ENCODE results near the gene GTF2A1L. TPM values are rescaled to one million over a fixed set of nuclear protein-coding genes. Genes with fewer than 3 reads are reported as not detected.

Gene GTF2A1L
- total RNA-seq, 1 donor from 2014 or later: not detected

DNA sequence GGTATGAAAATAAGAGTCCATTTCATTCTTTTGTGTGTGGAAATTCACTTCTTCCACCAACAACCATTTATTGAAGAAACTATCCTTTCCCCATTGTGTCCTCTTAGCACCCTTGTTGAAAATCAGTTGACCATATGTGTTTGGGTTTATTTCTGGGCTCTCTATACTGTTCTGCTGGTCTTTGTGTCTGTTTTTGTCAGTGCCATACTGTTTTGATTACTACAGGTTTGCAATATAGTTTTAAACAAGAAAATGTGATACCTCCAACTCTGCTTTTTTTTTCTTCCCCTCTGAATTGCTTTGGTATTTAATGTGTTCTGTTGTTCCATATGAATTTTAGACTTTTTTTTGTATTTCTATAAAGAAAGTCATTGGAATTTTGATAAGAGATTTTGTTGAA is 8.4 kb downstream of the GTF2A1L start:
- H3K9me3 Mint-ChIP-seq: no peaks in the 10 kb centered on the region
- H3K27me3 Mint-ChIP-seq: peaks cover 2% of the 10 kb centered on the region
- no peak overlapping the region for H3K4me3 Mint-ChIP-seq
- no peaks in the 10 kb centered on the region for H3K4me1 Mint-ChIP-seq
- intact Hi-C loops (cut with micrococcal nuclease): no loop called here
- no peaks in the 10 kb centered on the region for H3K36me3 Mint-ChIP-seq (ENCODE audit: low read depth)
- DNase-seq: no peak
- H3K27ac Mint-ChIP-seq: no peak overlapping the region

DNA sequence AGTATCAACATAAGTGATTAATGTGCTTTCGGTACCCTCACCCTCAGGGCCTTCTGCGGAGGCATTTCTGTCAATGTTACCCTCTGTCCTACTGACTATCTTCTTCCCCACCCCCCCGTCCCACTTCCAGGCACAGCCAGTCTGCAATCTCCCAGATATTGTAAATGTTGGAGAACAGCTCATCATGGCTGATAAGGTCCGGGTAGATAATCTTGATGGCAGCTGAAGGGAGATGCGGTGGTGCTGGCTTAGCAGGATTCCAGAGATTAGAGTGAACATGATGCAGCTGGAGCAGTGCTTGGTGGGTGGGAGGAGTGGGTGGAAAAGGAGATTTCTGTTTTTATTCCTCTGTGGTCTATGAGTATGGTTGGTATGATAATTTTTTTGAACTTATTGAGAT is 15.5 kb downstream of the GTF2A1L start:
- Mint-ChIP-seq H3K27ac (no peak overlapping the region), H3K4me3 (no peak overlapping the region), H3K36me3 (ENCODE audit: low read depth) (no peaks in the 10 kb centered on the region), H3K4me1 (no peaks in the 10 kb centered on the region), H3K9me3 (peaks cover 8% of the 10 kb centered on the region), H3K27me3 (peaks cover 2% of the 10 kb centered on the region)
- intact Hi-C loops (cut with micrococcal nuclease): no loop called here
- DNase-seq: no peak

DNA sequence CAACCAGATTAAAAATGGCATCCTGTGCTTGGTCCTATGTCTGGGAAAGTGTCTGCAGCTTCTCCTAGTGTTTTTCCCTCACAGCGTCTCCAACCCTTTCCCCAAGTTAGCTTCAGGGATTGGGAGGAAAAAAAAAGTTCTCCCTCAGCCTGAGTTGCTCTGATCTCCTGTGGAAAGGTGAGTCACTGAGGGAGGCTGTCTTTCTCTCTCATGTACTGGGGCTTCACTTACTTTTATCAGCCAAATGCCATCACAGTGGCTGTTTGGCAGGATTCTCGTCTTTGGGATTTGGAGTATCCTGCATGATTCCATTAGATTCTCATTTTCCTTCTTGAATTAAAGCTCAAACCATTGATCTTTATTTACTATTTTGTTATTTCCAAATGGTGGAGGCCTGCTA is 18.1 kb downstream of the GTF2A1L start:
- Mint-ChIP-seq H3K4me3 (no peak overlapping the region), H3K27me3 (peaks cover 7% of the 10 kb centered on the region), H3K27ac (no peak overlapping the region), H3K4me1 (no peaks in the 10 kb centered on the region), H3K36me3 (ENCODE audit: low read depth) (no peaks in the 10 kb centered on the region), H3K9me3 (peaks cover 8% of the 10 kb centered on the region)
- intact Hi-C loops (cut with micrococcal nuclease): no loop called here
- no peak for DNase-seq

DNA sequence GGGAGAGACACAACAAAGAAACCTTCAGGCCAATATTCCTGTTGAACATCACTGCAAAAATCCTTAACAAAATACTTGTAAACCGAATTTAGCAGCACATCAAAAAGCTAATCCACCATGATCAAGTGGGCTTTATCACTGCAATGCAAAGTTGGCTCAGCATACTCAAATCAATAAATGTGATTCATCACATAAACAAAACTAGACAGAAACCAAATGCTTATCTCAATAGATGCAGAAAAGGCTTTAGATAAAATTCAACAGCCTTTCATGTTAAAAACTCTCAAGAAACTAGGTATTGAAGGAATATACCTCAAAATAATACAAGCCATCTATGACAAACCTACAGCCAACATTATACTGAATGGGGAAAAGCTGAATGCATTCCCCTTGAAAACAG is 20.6 kb downstream of the GTF2A1L start:
- intact Hi-C loops (cut with micrococcal nuclease): no loop called here
- DNase-seq: no peak
- H3K4me3 Mint-ChIP-seq: no peak overlapping the region
- no peak overlapping the region for H3K27ac Mint-ChIP-seq
- peaks cover 5% of the 10 kb centered on the region for H3K27me3 Mint-ChIP-seq
- H3K36me3 Mint-ChIP-seq (ENCODE audit: low read depth): no peaks in the 10 kb centered on the region
- peaks cover 8% of the 10 kb centered on the region for H3K9me3 Mint-ChIP-seq
- no peaks in the 10 kb centered on the region for H3K4me1 Mint-ChIP-seq

DNA sequence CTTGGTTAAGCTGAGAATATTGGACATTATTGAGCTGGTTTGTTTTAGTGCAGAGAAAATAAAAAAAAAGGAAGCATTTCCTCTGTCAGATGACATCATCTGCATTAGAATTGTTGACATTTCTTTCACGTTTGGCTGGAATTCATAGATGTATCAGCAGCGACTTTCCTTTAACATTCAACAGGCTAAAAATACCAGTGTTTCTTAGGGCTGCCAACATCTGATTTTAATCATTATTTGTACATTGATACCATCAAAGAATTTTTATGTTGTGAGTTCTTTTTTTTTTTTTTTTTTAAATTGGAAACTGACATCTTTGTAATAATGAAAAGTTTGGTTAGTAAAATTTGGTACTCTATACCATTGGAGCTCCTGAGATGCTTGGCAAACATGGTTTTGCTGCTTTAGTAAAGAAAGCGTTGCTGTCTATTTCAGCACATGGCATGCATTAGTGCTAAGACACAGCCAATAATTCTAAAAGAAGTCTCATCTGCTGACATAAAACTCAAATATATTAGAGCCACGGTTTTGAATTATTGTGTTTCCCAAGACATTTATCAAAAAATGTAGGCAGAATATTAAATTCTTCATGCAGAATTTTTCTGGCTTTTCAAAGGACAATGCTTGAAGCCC is 33.6 kb downstream of the GTF2A1L start:
- Mint-ChIP-seq H3K36me3 (ENCODE audit: low read depth) (no peaks in the 10 kb centered on the region), H3K9me3 (no peaks in the 10 kb centered on the region), H3K4me1 (no peaks in the 10 kb centered on the region), H3K27me3 (peaks cover 8% of the 10 kb centered on the region), H3K4me3 (no peak overlapping the region), H3K27ac (no peak overlapping the region)
- no peak for DNase-seq
- intact Hi-C loops (cut with micrococcal nuclease): no loop called here

DNA sequence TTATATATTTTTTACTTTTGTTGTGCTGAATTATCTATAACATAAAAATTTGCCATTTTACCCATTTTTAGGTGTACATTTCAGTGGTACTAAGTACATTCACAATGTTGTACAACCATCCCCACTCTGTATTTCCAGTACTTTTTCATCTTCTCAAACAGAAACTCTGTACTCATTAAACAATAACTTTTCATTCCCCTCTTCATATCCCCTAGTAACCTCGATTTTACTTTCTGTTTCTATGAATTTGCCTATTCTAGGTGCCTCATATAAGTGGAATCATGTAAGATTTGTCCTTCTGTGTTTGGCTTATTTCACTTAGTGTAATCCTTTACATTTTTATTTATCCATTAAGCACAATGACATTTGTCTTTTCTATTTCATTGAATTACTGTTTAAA is 51.3 kb downstream of the GTF2A1L start:
- no peak for DNase-seq
- H3K27me3 Mint-ChIP-seq: no peaks in the 10 kb centered on the region
- H3K36me3 Mint-ChIP-seq (ENCODE audit: low read depth): no peaks in the 10 kb centered on the region
- H3K9me3 Mint-ChIP-seq: no peaks in the 10 kb centered on the region
- no peak overlapping the region for H3K27ac Mint-ChIP-seq
- no peak overlapping the region for H3K4me3 Mint-ChIP-seq
- intact Hi-C loops (cut with micrococcal nuclease): no loop called here
- no peaks in the 10 kb centered on the region for H3K4me1 Mint-ChIP-seq

DNA sequence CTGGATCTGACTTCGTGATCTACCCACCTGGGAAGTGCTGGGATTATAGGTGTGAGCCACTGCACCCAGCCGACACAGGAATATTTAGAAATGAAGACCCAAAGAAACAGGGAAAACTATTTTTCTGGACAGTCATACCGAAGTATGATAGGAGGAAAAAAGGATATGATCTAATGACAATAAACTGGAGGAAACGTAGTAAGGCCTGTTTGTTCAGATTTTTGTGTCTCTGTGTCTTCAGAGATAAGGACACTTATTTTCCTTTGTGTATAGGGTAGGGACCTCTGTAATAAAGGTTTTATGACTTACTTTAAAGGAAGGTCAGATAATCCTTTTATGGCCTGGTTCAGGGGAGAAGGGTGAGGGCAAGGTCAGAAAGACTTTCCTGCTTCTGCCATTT is 55.9 kb downstream of the GTF2A1L start:
- no peak for DNase-seq
- Mint-ChIP-seq H3K4me1 (no peaks in the 10 kb centered on the region), H3K36me3 (ENCODE audit: low read depth) (no peaks in the 10 kb centered on the region), H3K4me3 (no peak overlapping the region), H3K27me3 (peaks cover 6% of the 10 kb centered on the region), H3K9me3 (no peaks in the 10 kb centered on the region), H3K27ac (no peak overlapping the region)
- intact Hi-C loops (cut with micrococcal nuclease): no loop called here

DNA sequence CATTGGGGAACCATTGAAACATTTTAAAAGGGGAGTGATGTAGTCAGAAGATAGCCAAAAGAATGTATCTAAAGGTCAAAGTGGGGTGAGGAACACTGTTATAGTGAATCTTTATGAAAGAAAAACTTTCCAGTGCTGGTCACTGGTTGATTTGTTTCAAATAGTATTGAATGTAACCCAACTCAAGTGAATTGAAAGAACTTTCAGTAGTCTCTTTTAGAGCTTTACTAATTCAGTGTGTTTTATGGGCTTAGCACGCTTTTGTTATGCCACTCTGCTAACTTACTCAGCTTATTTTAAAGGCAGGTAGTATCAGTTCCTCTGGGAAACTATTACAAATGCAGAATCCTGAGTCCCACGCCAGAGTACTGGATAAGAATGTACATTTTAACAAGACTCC is 57.3 kb downstream of the GTF2A1L start:
- H3K36me3 Mint-ChIP-seq (ENCODE audit: low read depth): no peaks in the 10 kb centered on the region
- H3K4me1 Mint-ChIP-seq: no peaks in the 10 kb centered on the region
- no peak for DNase-seq
- peaks cover 7% of the 10 kb centered on the region for H3K27me3 Mint-ChIP-seq
- no peak overlapping the region for H3K27ac Mint-ChIP-seq
- intact Hi-C loops (cut with micrococcal nuclease): no loop called here
- no peak overlapping the region for H3K4me3 Mint-ChIP-seq
- no peaks in the 10 kb centered on the region for H3K9me3 Mint-ChIP-seq

DNA sequence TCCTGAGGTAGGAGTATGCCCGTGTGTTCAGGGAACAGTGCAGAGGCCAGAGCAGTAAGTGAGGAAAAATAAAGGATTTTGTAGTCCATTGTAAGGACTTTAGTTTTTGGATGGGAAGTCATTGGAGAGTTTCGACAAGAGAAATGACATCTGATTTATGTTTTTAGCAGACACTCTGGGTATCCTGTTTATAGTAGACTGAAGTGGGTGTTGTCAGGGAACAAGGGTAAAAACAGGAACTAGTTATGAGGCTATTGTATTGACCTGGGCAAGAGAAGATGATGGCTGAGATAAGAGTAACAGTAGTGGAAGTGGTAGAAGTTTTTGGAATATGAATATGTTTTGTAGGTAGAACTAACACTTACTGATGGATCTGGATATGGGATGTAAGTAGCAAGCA is 59.8 kb downstream of the GTF2A1L start:
- Mint-ChIP-seq H3K4me1 (no peaks in the 10 kb centered on the region), H3K27me3 (peaks cover 9% of the 10 kb centered on the region), H3K4me3 (no peak overlapping the region), H3K36me3 (ENCODE audit: low read depth) (no peaks in the 10 kb centered on the region), H3K9me3 (no peaks in the 10 kb centered on the region), H3K27ac (no peak overlapping the region)
- intact Hi-C loops (cut with micrococcal nuclease): no loop called here
- DNase-seq: no peak

DNA sequence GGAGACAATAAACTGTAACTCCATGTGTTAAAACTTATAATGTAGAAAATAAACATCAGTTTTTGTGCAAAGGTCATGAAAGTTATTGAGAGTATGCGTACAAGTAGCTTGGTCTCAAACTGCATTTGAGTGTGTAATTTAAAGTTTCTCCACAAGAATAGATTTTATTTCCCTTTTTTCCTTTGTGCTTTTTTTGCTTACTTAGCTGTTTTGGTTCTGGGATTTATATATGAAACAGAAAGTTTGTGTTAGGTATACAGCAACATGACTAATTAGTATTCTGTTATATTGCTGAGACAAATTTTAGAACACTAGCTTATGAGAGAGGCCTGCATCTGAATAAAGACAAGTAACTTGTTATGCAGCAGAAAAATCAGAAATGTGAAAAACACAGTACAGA is 67.5 kb downstream of the GTF2A1L start:
- H3K36me3 Mint-ChIP-seq (ENCODE audit: low read depth): no peaks in the 10 kb centered on the region
- DNase-seq: no peak
- H3K4me1 Mint-ChIP-seq: no peaks in the 10 kb centered on the region
- H3K27ac Mint-ChIP-seq: no peak overlapping the region
- no peaks in the 10 kb centered on the region for H3K9me3 Mint-ChIP-seq
- H3K4me3 Mint-ChIP-seq: no peak overlapping the region
- intact Hi-C loops (cut with micrococcal nuclease): no loop called here
- H3K27me3 Mint-ChIP-seq: peaks cover 9% of the 10 kb centered on the region

DNA sequence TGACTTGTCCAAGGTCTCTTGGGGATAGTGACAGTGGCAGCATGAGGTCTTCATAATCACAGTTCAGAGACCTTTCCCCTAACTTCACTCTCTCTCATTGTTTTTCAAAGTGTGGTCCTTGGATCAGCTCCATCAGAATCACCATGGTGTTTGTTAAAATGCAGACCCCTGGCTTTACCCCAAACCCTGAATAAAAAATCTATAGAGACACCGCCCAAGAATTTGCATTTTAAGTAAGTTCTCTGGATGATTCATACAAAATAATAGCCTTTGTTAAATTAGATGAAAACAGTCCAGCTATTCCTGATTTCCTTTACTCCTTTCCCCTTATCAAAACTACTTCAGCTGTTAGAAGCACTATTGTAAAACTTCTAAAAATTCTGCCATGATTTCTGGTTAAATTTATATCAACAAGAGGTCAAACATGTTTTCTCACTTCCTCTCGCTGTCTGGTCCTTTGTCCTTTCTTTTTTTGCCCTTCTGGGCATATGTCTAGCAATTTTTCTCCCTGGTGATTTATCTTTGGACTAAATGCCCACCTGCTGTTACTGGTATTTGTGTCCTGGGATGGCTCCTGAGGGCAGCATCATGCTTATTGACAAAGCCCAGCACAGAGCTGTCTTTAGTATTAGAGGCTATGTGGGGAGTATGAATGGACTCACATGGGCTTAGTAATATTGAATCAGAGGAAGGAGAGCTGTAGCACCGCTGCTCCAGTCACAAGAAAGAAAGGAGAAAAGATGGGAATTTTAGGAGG is 74.5 kb downstream of the GTF2A1L start:
- Mint-ChIP-seq H3K27me3 (peaks cover 3% of the 10 kb centered on the region), H3K4me1 (no peaks in the 10 kb centered on the region), H3K4me3 (no peak overlapping the region), H3K36me3 (ENCODE audit: low read depth) (no peaks in the 10 kb centered on the region), H3K9me3 (no peaks in the 10 kb centered on the region), H3K27ac (no peak overlapping the region)
- intact Hi-C loops (cut with micrococcal nuclease): no loop called here
- DNase-seq: no peak

DNA sequence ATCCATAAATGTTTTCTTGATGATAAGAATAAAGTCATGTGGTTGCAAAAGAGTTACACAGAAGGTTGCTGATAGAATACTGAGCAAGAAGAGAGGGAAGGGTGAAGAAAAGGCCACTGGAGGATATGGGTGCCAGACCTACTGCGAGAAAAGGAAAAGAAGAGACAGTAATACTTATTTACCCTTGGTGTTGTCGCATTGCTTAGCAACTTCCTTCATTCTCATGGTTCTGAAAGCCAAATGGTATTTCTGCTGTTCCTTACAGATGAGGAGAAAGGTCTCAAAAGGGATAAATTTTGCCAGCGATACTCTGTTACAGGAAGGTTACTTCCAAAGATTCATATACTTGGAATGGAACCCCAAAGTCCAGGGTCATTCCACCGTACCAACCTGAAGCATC is 75.4 kb downstream of the GTF2A1L start:
- Mint-ChIP-seq H3K27me3 (peaks cover 3% of the 10 kb centered on the region), H3K9me3 (no peaks in the 10 kb centered on the region), H3K4me1 (no peaks in the 10 kb centered on the region), H3K27ac (no peak overlapping the region), H3K4me3 (no peak overlapping the region), H3K36me3 (ENCODE audit: low read depth) (no peaks in the 10 kb centered on the region)
- DNase-seq: no peak
- intact Hi-C loops (cut with micrococcal nuclease): no loop called here

DNA sequence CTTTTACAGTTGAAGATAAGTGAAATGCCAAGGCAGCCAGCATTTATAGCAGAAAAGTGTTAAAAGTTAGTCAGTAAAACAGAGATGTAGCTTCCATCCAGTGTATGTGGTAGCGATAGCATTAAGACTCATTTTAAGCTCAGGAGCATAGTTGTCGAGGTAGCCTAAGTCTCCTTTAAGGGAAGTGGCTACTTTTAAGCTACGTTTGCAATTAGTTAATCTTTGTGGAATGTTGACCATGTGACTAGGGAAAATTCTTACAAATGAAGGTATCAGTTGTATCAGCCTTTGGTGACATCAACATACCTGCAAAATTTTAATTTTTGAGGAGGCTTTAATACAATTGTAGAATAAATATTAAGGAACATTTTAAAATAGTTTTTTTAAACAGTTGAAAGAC is 76.0 kb downstream of the GTF2A1L start:
- intact Hi-C loops (cut with micrococcal nuclease): no loop called here
- H3K9me3 Mint-ChIP-seq: no peaks in the 10 kb centered on the region
- H3K36me3 Mint-ChIP-seq (ENCODE audit: low read depth): no peaks in the 10 kb centered on the region
- no peak overlapping the region for H3K27ac Mint-ChIP-seq
- H3K4me1 Mint-ChIP-seq: no peaks in the 10 kb centered on the region
- H3K4me3 Mint-ChIP-seq: no peak overlapping the region
- peaks cover 3% of the 10 kb centered on the region for H3K27me3 Mint-ChIP-seq
- no peak for DNase-seq

DNA sequence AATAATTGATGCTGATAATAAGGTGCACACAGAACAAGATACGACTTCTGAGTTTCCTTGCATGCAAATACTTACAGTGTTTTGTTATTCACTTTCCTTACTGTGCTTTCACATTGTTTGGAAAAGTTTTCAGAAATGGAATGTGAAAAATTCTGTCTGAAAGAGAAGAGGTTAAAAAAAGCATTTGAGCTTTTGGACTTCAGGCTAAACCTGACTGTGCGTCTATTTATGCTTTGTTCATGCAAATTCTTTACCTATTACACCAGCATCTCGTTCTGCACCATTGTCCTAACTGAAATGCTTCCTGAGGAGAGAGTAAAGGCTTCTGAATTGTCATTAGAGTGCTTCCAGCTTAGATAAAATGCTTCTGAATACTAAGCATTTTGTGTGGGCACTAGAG is 76.5 kb downstream of the GTF2A1L start:
- Mint-ChIP-seq H3K4me1 (no peaks in the 10 kb centered on the region), H3K9me3 (no peaks in the 10 kb centered on the region), H3K4me3 (no peak overlapping the region), H3K27me3 (peaks cover 3% of the 10 kb centered on the region), H3K36me3 (ENCODE audit: low read depth) (no peaks in the 10 kb centered on the region), H3K27ac (no peak overlapping the region)
- intact Hi-C loops (cut with micrococcal nuclease): no loop called here
- DNase-seq: no peak

DNA sequence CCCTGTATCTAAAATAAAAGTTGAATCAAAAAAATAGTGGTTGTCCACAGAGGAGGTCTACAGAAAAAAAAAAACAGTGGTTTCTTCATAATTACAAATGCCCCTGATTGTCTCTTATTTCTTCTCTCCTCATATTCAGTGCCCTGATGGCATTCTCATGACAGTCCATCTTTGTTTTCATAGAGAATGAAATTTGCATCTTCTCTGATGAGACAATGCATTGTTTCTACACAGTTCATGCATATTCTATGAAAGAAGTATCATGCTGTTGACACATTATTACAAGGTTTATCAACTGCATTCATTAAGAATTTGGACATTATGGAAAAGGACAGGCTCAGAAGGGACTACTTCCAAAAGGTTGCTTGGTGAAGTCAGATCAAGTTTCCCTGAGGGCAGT is 78.3 kb downstream of the GTF2A1L start:
- no peak overlapping the region for H3K4me3 Mint-ChIP-seq
- no peak overlapping the region for H3K27ac Mint-ChIP-seq
- H3K36me3 Mint-ChIP-seq (ENCODE audit: low read depth): no peaks in the 10 kb centered on the region
- no peak for DNase-seq
- peaks cover 3% of the 10 kb centered on the region for H3K27me3 Mint-ChIP-seq
- intact Hi-C loops (cut with micrococcal nuclease): no loop called here
- no peaks in the 10 kb centered on the region for H3K4me1 Mint-ChIP-seq
- no peaks in the 10 kb centered on the region for H3K9me3 Mint-ChIP-seq
